ENCODE measurements around the gene MGAT3. TPM values are rescaled to one million over a fixed set of nuclear protein-coding genes. Genes with fewer than 3 reads are reported as not detected.

Gene MGAT3
- polyA plus RNA-seq, 3 donors: 0.03 TPM; not detected in 2

- DNase-seq: no peak
- 89% methylated on average over 4 of the region's 7 CpGs for WGBS (ENCODE audit: insufficient coverage)
- H3K27ac ChIP-seq (ENCODE audit: low read depth in 1 of 2, low read length in 2 of 2): no peak overlapping the region
- intact Hi-C loops (cut with micrococcal nuclease): no loop called here
- Mint-ChIP-seq H3K4me3 (no peak overlapping the region), H3K9me3 (no peaks in the 10 kb centered on the region), H3K27me3 (ENCODE audit: low read depth in 3 of 3) (no peaks in the 10 kb centered on the region), H3K36me3 (peaks cover 44 to 48% of the 10 kb centered on the region in 2 donors), H3K4me1 (peaks cover 53% of the 10 kb centered on the region), H3K27ac (peak overlapping the region in 2 of 7 donors; percentile 9 to 16)
- no peaks in the 10 kb centered on the region for H3K9me3 ChIP-seq (replicated peaks in 1 of 2; ENCODE audit: control insufficient read depth in 1 of 2, insufficient read depth in 1 of 2, low read length in 2 of 2)
- no peak overlapping the region for H3K9ac ChIP-seq (ENCODE audit: insufficient read depth, low read length, poor library complexity, severe bottlenecking)
- H3K27me3 ChIP-seq (ENCODE audit: control insufficient read depth in 2 of 2, insufficient read depth in 2 of 2, low read length in 2 of 2): no peaks in the 10 kb centered on the region
- H3K79me2 ChIP-seq (ENCODE audit: insufficient read depth, low read length): peaks cover 48% of the 10 kb centered on the region
- H3K4me3 ChIP-seq (replicated peaks in 1 of 3; ENCODE audit: low read depth in 2 of 3, low read length in 3 of 3): no peak overlapping the region
- peaks cover 50 to 57% of the 10 kb centered on the region in 2 donors for H3K4me1 ChIP-seq (ENCODE audit: control insufficient read depth in 1 of 2, insufficient read depth in 2 of 2, low read length in 2 of 2)
- H4K20me1 ChIP-seq (ENCODE audit: insufficient read depth, low read length): peaks cover 10% of the 10 kb centered on the region
- no peak overlapping the region for H3K4me2 ChIP-seq (replicated peaks; ENCODE audit: extremely low read depth, low read length, poor library complexity, severe bottlenecking)
- no peak overlapping the region for H2AFZ ChIP-seq (ENCODE audit: insufficient read depth, low read depth, low read length, poor library complexity, severe bottlenecking)
- H3K36me3 ChIP-seq (replicated peaks in 1 of 2; ENCODE audit: control insufficient read depth in 1 of 2, insufficient read depth in 2 of 2, low read length in 2 of 2): peaks cover 40 to 47% of the 10 kb centered on the region in 2 donors
- TF ChIP-seq, protein P1, sequence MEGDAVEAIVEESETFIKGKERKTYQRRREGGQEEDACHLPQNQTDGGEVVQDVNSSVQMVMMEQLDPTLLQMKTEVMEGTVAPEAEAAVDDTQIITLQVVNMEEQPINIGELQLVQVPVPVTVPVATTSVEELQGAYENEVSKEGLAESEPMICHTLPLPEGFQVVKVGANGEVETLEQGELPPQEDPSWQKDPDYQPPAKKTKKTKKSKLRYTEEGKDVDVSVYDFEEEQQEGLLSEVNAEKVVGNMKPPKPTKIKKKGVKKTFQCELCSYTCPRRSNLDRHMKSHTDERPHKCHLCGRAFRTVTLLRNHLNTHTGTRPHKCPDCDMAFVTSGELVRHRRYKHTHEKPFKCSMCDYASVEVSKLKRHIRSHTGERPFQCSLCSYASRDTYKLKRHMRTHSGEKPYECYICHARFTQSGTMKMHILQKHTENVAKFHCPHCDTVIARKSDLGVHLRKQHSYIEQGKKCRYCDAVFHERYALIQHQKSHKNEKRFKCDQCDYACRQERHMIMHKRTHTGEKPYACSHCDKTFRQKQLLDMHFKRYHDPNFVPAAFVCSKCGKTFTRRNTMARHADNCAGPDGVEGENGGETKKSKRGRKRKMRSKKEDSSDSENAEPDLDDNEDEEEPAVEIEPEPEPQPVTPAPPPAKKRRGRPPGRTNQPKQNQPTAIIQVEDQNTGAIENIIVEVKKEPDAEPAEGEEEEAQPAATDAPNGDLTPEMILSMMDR (IDR thresholded peaks at IDR 0.05): no peak
These were observed 42.4 kb upstream of the MGAT3 start for GRCh38 chr22:39414377-39414776.

DNA sequence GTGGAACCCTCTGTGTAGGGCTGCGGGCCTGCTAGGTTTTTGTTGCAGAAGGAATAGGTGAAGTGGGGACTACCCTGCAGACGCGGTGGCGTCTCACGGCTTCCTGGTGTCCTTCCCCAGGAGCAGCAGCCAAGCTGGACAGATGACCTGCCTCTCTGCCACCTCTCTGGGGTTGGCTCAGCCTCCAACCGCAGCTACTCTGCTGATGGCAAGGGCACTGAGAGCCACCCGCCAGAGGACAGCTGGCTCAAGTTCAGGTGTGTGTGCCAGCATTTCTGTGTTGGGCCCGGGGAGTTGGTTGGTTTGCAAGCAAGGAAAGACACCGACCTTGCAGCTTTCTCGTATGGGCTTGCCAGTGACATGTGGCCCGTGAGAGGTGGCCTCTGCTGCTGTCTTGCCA lies 41.9 kb upstream of the MGAT3 start:
- intact Hi-C loops (cut with micrococcal nuclease): no loop called here
- Mint-ChIP-seq H3K9me3 (no peaks in the 10 kb centered on the region), H3K4me1 (peaks cover 48% of the 10 kb centered on the region), H3K4me3 (no peak overlapping the region), H3K27me3 (ENCODE audit: low read depth in 3 of 3) (no peaks in the 10 kb centered on the region), H3K36me3 (peaks cover 49 to 51% of the 10 kb centered on the region in 2 donors), H3K27ac (no peak overlapping the region)
- Histone ChIP-seq H3K9me3 (replicated peaks in 1 of 2; ENCODE audit: control insufficient read depth in 1 of 2, insufficient read depth in 1 of 2, low read length in 2 of 2) (no peaks in the 10 kb centered on the region), H3K27me3 (ENCODE audit: control insufficient read depth in 2 of 2, insufficient read depth in 2 of 2, low read length in 2 of 2) (no peaks in the 10 kb centered on the region), H3K79me2 (ENCODE audit: insufficient read depth, low read length) (peaks cover 43% of the 10 kb centered on the region), H3K27ac (ENCODE audit: low read depth in 1 of 2, low read length in 2 of 2) (no peak overlapping the region), H3K36me3 (replicated peaks in 1 of 2; ENCODE audit: control insufficient read depth in 1 of 2, insufficient read depth in 2 of 2, low read length in 2 of 2) (peaks cover 46 to 52% of the 10 kb centered on the region in 2 donors), H3K4me1 (ENCODE audit: control insufficient read depth in 1 of 2, insufficient read depth in 2 of 2, low read length in 2 of 2) (peaks cover 45 to 52% of the 10 kb centered on the region in 2 donors), H3K4me3 (replicated peaks in 1 of 3; ENCODE audit: low read depth in 2 of 3, low read length in 3 of 3) (no peak overlapping the region), H3K4me2 (replicated peaks; ENCODE audit: extremely low read depth, low read length, poor library complexity, severe bottlenecking) (no peak overlapping the region), H3K9ac (ENCODE audit: insufficient read depth, low read length, poor library complexity, severe bottlenecking) (no peak overlapping the region), H4K20me1 (ENCODE audit: insufficient read depth, low read length) (peaks cover 10% of the 10 kb centered on the region), H2AFZ (ENCODE audit: insufficient read depth, low read depth, low read length, poor library complexity, severe bottlenecking) (no peak overlapping the region)
- TF ChIP-seq, protein P1 (IDR thresholded peaks at IDR 0.05): no peak
- DNase-seq: no peak
- 79% methylated on average over 11 of the region's 11 CpGs for WGBS (ENCODE audit: insufficient coverage)
